SK-N-SH (cell line): ENCODE results near the gene FAIM2.

Source experiments
- CHD2 ChIP-seq: fragments of 150-350 bp; IDR thresholded peaks from 2 replicates; pipeline ENCODE4 v1.6.1; 2018; ENCODE audit warnings: low read length; ENCODE audit not compliant: partially characterized antibody
- CTCF ChIP-seq: fragments of 200-600 bp; sonication (generic); IDR thresholded peaks from 2 replicates; pipeline ENCODE4 v1.6.1; 2017; ENCODE audit warnings: antibody characterized with exemption, mild to moderate bottlenecking, moderate library complexity
- EP300 ChIP-seq, 2 experiments: IDR thresholded peaks; 2 replicates each; pipeline versions ENCODE4 v1.4.0 to v1.6.1; 2012; ENCODE audit warnings: borderline replicate concordance in 1 of 2, low read depth in 1 of 2, low read length in 1 of 2
- JUND ChIP-seq: IDR thresholded peaks from 2 replicates; pipeline ENCODE4 v1.4.0; 2012
- POLR2AphosphoS5 ChIP-seq: IDR thresholded peaks from 2 replicates; pipeline ENCODE4 v1.6.1; 2012; ENCODE audit warnings: low read depth, low read length
- RAD21 ChIP-seq: IDR thresholded peaks from 2 replicates; pipeline ENCODE4 v1.6.1; 2012; ENCODE audit warnings: mild to moderate bottlenecking, low read length
- RXRA ChIP-seq: IDR thresholded peaks from 2 replicates; pipeline ENCODE4 v1.4.0; 2012; ENCODE audit warnings: low read depth, mild to moderate bottlenecking, borderline replicate concordance
- SIN3A ChIP-seq: IDR thresholded peaks from 2 replicates; pipeline ENCODE4 v1.6.1; 2012; ENCODE audit warnings: low read depth, mild to moderate bottlenecking, low read length, moderate library complexity, borderline replicate concordance
- SMC3 ChIP-seq: IDR thresholded peaks from 2 replicates; pipeline ENCODE4 v1.6.1; 2012; ENCODE audit warnings: low read depth, low read length, improper control_type of control experiment
- TCF12 ChIP-seq: IDR thresholded peaks from 2 replicates; pipeline ENCODE4 v1.4.0; 2012
- TEAD4 ChIP-seq: IDR thresholded peaks from 2 replicates; pipeline ENCODE4 v1.4.0; 2012; ENCODE audit warnings: mild to moderate bottlenecking, borderline replicate concordance; ENCODE audit not compliant: insufficient read depth
- ZBTB33 ChIP-seq: IDR thresholded peaks from 2 replicates; pipeline ENCODE4 v1.4.0; 2012; ENCODE audit warnings: low read depth, borderline replicate concordance

GRCh38 chr12:49929581-49929980 lies 25.9 kb upstream of the FAIM2 start:
- TF ChIP-seq ZBTB33 (no peak), CTCF (no peak), SMC3 (no peak), JUND (no peak), RAD21 (no peak), RXRA (no peak), EP300 (IDR thresholded peaks at IDR 0.05; ENCODE audit: borderline replicate concordance in 1 of 2, low read depth in 1 of 2, low read length in 1 of 2) (no peak), POLR2AphosphoS5 (no peak), CHD2 (no peak), TCF12 (no peak), TEAD4 (no peak), SIN3A (no peak)
